Epithelial cell of proximal tubule (primary cell): ENCODE measurements around the gene C10orf67. TPM values are rescaled to one million over a fixed set of nuclear protein-coding genes. Genes with fewer than 3 reads are reported as not detected.
A peak's percentile ranks its signal among the peaks of the same experiment; 100 is the strongest.

Experiments
- DNase-seq: peaks from one replicate; pipeline ENCODE4 v3.0.0-alpha.2; 2011; ENCODE audit warnings: low read depth
- H3K4me3 ChIP-seq: 2 replicates; pipeline ENCODE4 v1.5.1; 2011; ENCODE audit warnings: low read depth, mild to moderate bottlenecking, low read length
- total RNA-seq: library from RNA; depleted of rRNA; stranded (reverse); fragments of >200 nt; gene quantifications from 2 replicates; pipeline ENCODE4 v1.2.3, GENCODE V29; 2015
- TF ChIP-seq, protein P1 (sequence below): conservative IDR thresholded peaks from 2 replicates; pipeline ENCODE4 v1.5.1; 2012; ENCODE audit warnings: low read depth, mild to moderate bottlenecking, low read length

C10orf67 gene
- total RNA-seq, 1 donor from 2014 or later = 0.40 TPM

DNA sequence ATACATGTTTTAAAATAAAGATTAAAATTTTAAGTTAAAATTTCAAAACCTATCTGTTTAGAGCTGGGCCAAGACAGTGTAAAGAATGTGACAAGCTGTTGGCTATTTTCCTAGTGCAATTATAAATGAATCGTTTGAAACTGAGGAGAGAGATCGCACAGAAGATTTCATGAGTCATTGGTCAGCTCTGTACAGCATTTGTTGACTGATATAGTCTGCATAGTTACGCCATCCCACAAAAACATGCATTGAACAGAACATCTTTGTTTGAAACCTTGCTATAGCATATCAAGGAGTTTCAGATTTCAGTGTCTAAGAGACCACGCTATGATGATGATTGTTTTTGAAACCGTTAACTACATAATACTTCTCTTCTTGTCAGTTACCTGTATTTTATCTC lies 1.3 kb upstream of the C10orf67 start:
- TF ChIP-seq, protein P1, sequence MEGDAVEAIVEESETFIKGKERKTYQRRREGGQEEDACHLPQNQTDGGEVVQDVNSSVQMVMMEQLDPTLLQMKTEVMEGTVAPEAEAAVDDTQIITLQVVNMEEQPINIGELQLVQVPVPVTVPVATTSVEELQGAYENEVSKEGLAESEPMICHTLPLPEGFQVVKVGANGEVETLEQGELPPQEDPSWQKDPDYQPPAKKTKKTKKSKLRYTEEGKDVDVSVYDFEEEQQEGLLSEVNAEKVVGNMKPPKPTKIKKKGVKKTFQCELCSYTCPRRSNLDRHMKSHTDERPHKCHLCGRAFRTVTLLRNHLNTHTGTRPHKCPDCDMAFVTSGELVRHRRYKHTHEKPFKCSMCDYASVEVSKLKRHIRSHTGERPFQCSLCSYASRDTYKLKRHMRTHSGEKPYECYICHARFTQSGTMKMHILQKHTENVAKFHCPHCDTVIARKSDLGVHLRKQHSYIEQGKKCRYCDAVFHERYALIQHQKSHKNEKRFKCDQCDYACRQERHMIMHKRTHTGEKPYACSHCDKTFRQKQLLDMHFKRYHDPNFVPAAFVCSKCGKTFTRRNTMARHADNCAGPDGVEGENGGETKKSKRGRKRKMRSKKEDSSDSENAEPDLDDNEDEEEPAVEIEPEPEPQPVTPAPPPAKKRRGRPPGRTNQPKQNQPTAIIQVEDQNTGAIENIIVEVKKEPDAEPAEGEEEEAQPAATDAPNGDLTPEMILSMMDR = no peak
- no peak overlapping the region for H3K4me3 ChIP-seq
- DNase-seq = no peak

DNA sequence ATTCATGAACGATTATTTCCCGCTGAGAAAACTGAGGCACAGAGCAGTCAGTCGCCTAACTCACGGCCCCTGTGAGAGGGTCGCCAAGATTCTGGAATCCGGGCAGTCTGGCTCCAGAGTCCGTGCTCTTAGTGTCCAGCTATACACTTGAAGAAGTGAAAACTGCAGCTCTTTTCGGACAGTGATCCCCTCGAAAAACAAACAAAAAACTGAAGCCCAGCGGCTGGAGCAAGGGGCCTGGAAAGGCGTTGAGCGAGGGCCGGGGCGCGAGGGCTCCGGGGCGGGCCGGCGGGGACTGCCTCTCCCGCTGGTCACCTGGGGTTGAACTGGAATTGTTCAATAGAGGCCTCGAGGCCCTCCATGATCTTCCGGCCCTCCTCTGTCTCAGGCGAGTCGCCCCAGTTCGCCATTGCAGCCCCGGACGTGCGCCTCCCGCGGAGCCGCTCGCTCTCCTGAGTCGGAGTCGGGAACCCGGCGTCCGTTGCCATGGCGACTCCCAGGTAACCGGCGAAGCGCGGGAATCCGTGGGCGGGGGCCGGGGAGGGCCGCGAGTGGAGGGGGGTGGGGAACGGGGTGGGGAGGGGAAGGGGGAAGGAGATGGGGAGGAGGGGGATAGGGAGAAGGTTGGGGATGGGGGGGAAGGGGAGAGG lies 881 bp downstream of the C10orf67 start:
- TF ChIP-seq, protein P1 = no peak
- peak overlapping the region; percentile 76 for H3K4me3 ChIP-seq
- no peak for DNase-seq

DNA sequence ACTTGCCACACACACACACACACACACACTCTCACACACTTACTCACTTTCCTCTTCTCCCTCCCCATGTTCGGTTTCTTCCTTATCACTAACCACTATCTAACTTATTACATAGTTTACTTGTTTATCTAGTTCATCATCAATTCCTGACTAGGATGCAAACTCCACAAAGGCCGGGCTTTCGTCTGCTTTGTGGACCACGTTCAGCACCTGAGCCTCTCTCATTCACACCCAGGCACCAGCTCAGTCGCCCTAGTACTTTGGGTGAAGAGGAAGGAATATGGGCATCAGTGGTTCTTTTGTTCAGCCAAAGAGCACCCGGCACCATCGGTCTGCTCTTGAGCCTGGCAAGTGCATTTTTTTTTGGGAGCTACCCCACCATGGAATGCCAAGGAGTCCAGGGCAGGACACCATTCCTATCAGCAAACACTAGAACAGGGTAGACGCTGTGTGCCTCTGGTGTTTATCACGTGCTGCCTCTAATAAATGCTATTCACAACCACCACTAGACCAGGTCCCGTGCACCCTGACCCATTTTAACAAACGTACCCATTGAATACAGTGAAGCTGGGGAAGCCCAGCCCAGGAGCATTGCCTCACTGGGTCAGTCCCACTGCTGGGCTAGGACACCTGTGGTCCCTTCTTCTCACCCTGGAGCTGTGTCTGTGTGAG lies 2.2 kb downstream of the C10orf67 start:
- no peak overlapping the region for H3K4me3 ChIP-seq
- TF ChIP-seq, protein P1 = no peak
- no peak for DNase-seq

DNA sequence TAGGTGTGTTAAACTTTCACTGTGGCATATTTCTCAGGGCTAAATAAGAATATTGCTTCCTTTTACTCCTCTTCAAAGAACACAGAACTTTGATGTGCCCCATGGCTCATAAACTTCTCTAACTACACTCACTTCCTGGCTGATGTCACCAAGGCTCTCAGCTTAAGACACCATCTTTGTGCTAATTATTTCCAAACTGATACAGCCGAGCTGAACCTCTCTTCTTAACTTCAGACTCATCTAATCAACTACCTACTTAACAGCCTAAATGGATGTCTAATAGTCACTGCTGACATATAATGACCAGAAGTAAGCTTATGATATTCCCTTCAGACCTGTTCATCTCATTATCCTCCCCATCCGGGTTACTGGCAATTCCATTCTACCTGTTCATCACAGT lies 3.6 kb downstream of the C10orf67 start:
- TF ChIP-seq, protein P1 = no peak
- DNase-seq = no peak
- no peak overlapping the region for H3K4me3 ChIP-seq

DNA sequence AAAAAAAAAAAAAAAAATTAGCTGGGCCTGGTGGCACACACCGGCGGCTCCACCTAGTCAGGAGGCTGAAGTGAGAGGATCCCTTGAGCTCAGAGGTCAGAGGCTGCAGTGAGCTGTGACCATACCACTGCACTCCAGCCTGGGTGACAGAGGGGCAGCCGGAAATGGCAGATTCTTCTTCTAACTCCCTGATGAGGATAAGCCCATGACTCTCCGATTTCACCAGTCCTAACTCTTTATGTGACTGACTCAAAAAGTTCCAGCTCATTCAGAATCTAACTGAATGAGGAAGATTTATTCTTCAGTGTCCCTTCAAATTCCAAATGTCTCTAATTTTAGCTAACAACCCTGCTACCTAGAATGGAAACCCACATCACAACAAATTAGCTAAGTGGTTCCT lies 4.2 kb downstream of the C10orf67 start:
- TF ChIP-seq, protein P1 = no peak
- DNase-seq = no peak
- H3K4me3 ChIP-seq = no peak overlapping the region

DNA sequence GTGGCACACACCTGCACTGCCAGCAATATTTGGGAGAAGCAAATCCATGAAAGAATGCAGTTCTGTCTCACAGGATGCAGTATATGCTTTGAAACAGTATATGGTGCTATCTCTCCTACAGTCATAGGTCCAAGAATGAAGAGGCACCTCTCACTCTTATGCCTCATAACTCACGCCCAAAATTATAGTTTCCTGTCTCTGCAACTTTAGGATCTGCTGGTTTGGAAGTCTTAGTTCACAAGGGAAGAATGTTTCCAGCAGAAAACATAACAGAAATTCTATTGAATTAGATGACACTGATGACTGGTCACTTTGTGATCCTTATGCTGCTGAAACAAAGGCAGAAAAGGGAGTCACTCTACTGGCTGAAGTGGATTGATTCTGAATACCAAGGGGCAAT lies 5.7 kb downstream of the C10orf67 start:
- no peak overlapping the region for H3K4me3 ChIP-seq
- TF ChIP-seq, protein P1 = no peak
- no peak for DNase-seq
